ENCODE data around the gene CLCN4.

GRCh38 chrX:10216208-10216607 is 59.4 kb downstream of the CLCN4 start:
- TF ChIP-seq CTCF (IDR thresholded peaks at IDR 0.05) (no peak), POLR2AphosphoS5 (IDR thresholded peaks at IDR 0.05) (no peak), POLR2A (IDR thresholded peaks at IDR 0.05) (no peak)

All from stomach (tissue), 4 donors.